ENCODE measurements around the gene NCOA7.

DNA sequence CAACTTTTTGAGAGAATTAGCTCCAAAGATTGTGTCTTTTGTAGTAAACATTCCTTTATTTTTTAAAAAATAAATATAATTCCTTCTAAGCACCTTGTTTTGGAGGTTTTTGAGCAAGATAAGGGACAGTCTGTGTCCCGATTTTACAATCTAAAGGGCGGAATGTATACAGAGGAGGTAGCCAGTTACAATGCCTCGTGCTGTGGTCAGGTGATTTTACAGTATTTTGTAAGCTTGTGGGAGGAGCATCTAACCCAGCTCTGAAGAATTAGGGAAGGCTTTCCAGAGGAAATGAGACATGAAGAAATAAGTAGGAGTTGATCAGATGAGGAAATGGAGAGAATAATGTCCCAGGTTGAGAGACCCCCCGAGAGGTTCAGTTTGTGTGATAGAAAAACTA is 167.1 kb downstream of the NCOA7 start:
- no peak for TF ChIP-seq POLR2AphosphoS5 (IDR thresholded peaks at IDR 0.05; ENCODE audit: low read depth)
- TF ChIP-seq, protein P1, sequence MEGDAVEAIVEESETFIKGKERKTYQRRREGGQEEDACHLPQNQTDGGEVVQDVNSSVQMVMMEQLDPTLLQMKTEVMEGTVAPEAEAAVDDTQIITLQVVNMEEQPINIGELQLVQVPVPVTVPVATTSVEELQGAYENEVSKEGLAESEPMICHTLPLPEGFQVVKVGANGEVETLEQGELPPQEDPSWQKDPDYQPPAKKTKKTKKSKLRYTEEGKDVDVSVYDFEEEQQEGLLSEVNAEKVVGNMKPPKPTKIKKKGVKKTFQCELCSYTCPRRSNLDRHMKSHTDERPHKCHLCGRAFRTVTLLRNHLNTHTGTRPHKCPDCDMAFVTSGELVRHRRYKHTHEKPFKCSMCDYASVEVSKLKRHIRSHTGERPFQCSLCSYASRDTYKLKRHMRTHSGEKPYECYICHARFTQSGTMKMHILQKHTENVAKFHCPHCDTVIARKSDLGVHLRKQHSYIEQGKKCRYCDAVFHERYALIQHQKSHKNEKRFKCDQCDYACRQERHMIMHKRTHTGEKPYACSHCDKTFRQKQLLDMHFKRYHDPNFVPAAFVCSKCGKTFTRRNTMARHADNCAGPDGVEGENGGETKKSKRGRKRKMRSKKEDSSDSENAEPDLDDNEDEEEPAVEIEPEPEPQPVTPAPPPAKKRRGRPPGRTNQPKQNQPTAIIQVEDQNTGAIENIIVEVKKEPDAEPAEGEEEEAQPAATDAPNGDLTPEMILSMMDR (IDR thresholded peaks at IDR 0.05; ENCODE audit: insufficient read depth, low read length) = no peak
- TF ChIP-seq, protein P2, sequence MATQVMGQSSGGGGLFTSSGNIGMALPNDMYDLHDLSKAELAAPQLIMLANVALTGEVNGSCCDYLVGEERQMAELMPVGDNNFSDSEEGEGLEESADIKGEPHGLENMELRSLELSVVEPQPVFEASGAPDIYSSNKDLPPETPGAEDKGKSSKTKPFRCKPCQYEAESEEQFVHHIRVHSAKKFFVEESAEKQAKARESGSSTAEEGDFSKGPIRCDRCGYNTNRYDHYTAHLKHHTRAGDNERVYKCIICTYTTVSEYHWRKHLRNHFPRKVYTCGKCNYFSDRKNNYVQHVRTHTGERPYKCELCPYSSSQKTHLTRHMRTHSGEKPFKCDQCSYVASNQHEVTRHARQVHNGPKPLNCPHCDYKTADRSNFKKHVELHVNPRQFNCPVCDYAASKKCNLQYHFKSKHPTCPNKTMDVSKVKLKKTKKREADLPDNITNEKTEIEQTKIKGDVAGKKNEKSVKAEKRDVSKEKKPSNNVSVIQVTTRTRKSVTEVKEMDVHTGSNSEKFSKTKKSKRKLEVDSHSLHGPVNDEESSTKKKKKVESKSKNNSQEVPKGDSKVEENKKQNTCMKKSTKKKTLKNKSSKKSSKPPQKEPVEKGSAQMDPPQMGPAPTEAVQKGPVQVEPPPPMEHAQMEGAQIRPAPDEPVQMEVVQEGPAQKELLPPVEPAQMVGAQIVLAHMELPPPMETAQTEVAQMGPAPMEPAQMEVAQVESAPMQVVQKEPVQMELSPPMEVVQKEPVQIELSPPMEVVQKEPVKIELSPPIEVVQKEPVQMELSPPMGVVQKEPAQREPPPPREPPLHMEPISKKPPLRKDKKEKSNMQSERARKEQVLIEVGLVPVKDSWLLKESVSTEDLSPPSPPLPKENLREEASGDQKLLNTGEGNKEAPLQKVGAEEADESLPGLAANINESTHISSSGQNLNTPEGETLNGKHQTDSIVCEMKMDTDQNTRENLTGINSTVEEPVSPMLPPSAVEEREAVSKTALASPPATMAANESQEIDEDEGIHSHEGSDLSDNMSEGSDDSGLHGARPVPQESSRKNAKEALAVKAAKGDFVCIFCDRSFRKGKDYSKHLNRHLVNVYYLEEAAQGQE (IDR thresholded peaks at IDR 0.05; ENCODE audit: insufficient replicate concordance, low read depth) = no peak

Measured in HL-60 (cell line).